Sciatic nerve (tissue), 2 donors: Measurements from ENCODE around the gene KSR2. TPM values are rescaled to one million over a fixed set of nuclear protein-coding genes. Genes with fewer than 3 reads are reported as not detected.
A peak's percentile ranks its signal among the peaks of the same experiment; 100 is the strongest.
"Not testable (repeated sequence)": the region's sequence is repeated elsewhere in the genome, so short reads cannot be mapped to it uniquely, and the experiment has no call there.

Experiments used
- ATAC-seq: fragments of 200-7000 bp; cut with Tn5 transposase; one replicate; pipeline ENCODE4 v1.9.1; 2020; ENCODE audit warnings: mild to moderate bottlenecking, moderate library complexity
- DNase-seq: peaks from one replicate; pipeline ENCODE4 v3.0.0-alpha.2; 2020; ENCODE audit warnings: low spot score
- intact Hi-C: fragments of 100-400 bp; cut with DNase I; formaldehyde crosslinking; loops from one replicate; pipeline ENCODE4 v1.14.2; 2022
- total RNA-seq: library from RNA; stranded (reverse); fragmentation: NEBNext Ultra II Directional; extraction: Animal tissue kit (Norgen Biotek cat#: 25700); gene quantifications from one replicate; pipeline ENCODE4 v1.2.1, GENCODE V29; 2021
- donor health status: DM: no; HTN: no; CAD: no.
- donor health status: DM: no; HTN: no; CAD: no.

The KSR2 gene
- total RNA-seq, result not detected

- intact Hi-C loops, result no loop called here
- ATAC-seq (no peak), DNase-seq (no peak)
Observed at GRCh38 chr12:117968826-117969659, at the start of gene KSR2. Gene KSR2 (minus strand): TSS chr12:117968990. CDS start chr12:117968255, 735 bp downstream.

- ATAC-seq, result no peak
- intact Hi-C loops, result no loop called here
- no peak for DNase-seq
Observed at GRCh38 chr12:118017926-118018325, 49.1 kb upstream of the KSR2 start.

GRCh38 chr12:118016424-118017264, 47.9 kb upstream of the KSR2 start, which contains the start of gene RFC5:
Gene RFC5 (plus strand): TSS chr12:118016703. CDS start chr12:118016828, 125 bp downstream.
- DNase-seq, result peak; percentile 100
- ATAC-seq, result peak; percentile 100
- intact Hi-C loops, result no loop called here

GRCh38 chr12:118015944-118016343, 47.2 kb upstream of the KSR2 start:
- intact Hi-C loops, result no loop called here
- no peak for DNase-seq
- peak; percentile 8 for ATAC-seq

- intact Hi-C loops, result no loop called here
- ATAC-seq (no peak), DNase-seq (no peak)
Observed at GRCh38 chr12:118015306-118015705, 46.5 kb upstream of the KSR2 start.

- DNase-seq, result no peak
- no peak for ATAC-seq
- intact Hi-C loops, result no loop called here
Observed at GRCh38 chr12:118013283-118013682, 44.5 kb upstream of the KSR2 start.

- ATAC-seq (no peak), DNase-seq (no peak)
- intact Hi-C loops, result no loop called here
Observed at GRCh38 chr12:118011961-118012360, 43.2 kb upstream of the KSR2 start.

GRCh38 chr12:118011377-118011776, 42.6 kb upstream of the KSR2 start:
- ATAC-seq (no peak), DNase-seq (no peak)
- intact Hi-C loops, result no loop called here

- no peak for ATAC-seq
- DNase-seq, result no peak
- intact Hi-C loops, result no loop called here
Observed at GRCh38 chr12:118010903-118011302, 42.1 kb upstream of the KSR2 start.

GRCh38 chr12:117999806-118000205, 31.0 kb upstream of the KSR2 start:
- ATAC-seq, intact Hi-C loops, DNase-seq: not testable (repeated sequence)

- no peak for DNase-seq
- ATAC-seq, result no peak
Observed at GRCh38 chr12:117998719-117999118, 29.9 kb upstream of the KSR2 start.

GRCh38 chr12:117994551-117995438, 26.0 kb upstream of the KSR2 start:
- intact Hi-C loops, result no loop called here
- DNase-seq, result no peak
- no peak for ATAC-seq

More at GRCh38 chr12:117998719-117999118, 29.9 kb upstream of the KSR2 start:
- intact Hi-C loops, result no loop called here

- intact Hi-C loops, result no loop called here
- DNase-seq (no peak), ATAC-seq (no peak)
Observed at GRCh38 chr12:117986705-117987469, 18.1 kb upstream of the KSR2 start.

- intact Hi-C loops, result no loop called here
- ATAC-seq, result no peak
- no peak for DNase-seq
Observed at GRCh38 chr12:117985182-117985581, 16.4 kb upstream of the KSR2 start.

- no peak for ATAC-seq
- DNase-seq, result no peak
- intact Hi-C loops, result no loop called here
Observed at GRCh38 chr12:117981267-117981666, 12.5 kb upstream of the KSR2 start.

- ATAC-seq (no peak), DNase-seq (no peak)
Observed at GRCh38 chr12:117980616-117981015, 11.8 kb upstream of the KSR2 start.

GRCh38 chr12:117977373-117977772, 8.6 kb upstream of the KSR2 start:
- intact Hi-C loops, result no loop called here
- ATAC-seq (no peak), DNase-seq (no peak)

More at GRCh38 chr12:117980616-117981015, 11.8 kb upstream of the KSR2 start:
- intact Hi-C loops, result no loop called here

GRCh38 chr12:117975006-117975405, 6.2 kb upstream of the KSR2 start:
- ATAC-seq (no peak), DNase-seq (no peak)
- intact Hi-C loops, result no loop called here
